EH (cell line): ENCODE measurements around the gene XPNPEP2.

Source experiments
- DNase-seq: peaks from one replicate; pipeline ENCODE4 v3.0.0-alpha.2; 2015; ENCODE audit warnings: low read depth

The XPNPEP2 gene

DNA sequence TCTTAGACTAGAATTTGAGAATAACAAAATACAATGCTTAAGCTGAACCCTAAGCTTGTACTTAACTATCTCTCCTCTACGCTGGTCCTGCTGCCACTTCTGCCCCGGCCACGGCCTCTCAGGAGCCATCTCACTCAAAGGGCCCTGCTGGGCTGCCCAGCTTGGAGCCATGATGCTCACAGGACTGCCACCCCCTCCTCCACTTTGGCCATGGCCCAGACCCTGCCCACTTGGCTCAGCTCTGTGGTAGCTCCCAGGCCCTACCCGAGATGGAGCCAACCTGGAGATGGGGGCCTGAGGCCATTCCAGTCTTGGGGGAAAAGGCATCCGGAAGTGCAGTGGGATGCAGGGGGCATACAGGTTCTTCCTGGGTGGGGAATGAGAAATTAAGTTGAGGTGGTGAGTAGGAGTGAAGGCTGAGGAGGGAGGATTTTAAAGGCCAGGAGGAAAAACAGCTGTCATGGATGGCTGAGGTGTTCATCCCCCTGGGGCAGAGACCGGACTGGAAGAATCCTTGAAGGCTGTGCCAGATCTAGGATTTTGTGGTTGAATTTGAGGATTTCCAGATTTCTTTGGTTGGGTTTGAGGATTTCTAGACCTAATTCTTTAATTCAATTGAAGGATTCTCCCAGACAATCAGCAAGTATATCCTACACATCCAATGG is 41.8 kb downstream of the XPNPEP2 start:
- no peak for DNase-seq

GRCh38 chrX:129781134-129781672 is 42.4 kb downstream of the XPNPEP2 start:
- no peak for DNase-seq

- no peak for DNase-seq
Measured at GRCh38 chrX:129781680-129782495, 43.1 kb downstream of the XPNPEP2 start.

DNA sequence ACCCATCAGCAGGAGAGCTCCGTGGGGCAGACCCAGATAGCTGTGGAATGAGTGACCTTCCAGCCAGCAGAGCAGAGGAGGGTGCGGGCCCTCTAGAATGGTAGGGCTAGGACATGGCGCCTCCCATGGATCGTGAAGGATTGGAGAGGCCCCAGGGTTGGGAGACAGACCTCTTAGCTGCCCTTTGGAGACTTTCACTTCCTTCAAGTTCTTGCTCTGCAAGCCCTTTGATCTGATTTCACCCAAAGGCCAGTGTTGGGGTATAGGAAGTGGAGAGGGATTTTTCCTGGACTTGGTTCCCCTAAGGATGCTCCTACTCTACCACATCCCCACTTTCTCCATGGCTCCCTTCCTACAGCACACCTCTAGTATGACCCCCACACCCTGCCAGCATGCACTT is 43.9 kb downstream of the XPNPEP2 start:
- no peak for DNase-seq

DNA sequence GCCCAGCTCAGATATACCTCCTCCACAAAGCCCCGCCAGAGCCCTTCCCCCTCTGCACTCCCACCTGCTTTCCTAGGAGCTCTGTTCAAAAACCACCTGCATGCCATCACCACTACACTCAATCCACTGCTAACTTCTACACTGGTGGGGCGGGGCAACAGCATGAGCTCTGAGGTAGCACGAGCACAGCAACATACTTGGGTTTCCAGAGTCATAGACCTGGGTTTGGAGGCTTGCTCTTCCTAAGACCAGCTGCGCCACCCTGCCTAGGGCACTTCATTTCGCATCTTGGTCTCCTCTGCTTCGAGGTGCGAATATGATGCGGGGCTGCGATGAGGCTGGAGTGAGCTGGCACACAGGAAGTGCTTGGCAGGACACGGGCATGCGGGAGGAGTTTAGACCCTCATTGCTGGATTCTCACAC is 44.5 kb downstream of the XPNPEP2 start:
- DNase-seq, result no peak

DNA sequence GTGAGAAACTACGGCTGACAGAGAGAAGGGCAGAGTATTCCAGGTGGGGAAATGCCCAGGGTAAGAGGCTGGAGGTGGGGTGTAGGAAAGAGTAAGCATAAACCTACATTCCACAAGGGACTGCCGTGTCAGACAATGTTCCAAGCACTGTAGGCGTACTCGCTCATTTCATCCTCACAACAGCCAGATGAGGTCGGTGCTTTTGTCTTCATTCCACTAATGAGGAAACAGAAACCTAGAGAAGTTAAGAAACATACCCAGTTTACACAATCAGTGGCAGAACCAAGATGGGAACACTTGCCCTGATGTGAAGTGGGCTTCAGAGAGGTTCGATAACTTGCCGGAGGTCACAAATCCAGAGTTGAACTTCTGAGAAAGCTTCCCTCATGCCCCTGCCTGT is 45.6 kb downstream of the XPNPEP2 start:
- no peak for DNase-seq

GRCh38 chrX:129785160-129785947 is 46.6 kb downstream of the XPNPEP2 start:
- no peak for DNase-seq

DNA sequence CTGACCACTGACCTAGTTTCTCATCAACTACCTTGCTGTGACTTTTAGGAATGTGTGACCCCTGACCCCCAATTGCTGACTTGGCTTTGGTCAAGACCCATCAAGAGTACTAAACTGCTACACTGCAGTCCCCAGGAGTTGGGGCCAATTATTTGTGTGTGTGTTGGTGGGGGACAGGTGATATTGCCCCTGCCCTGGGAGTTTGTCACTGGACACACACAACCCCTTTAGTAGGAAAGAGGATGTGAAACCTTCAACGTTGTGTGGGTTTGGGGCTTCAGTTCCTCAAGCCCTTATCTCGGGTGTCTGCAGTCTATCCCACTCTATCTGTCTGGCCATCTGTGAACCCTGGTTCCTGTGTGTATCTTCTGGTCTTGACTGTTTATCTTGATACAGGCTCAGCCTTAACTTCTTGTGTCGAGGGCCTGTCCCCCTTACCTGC is 47.5 kb downstream of the XPNPEP2 start:
- DNase-seq, result no peak

- DNase-seq, result no peak
Measured at GRCh38 chrX:129787336-129788055, 48.7 kb downstream of the XPNPEP2 start.

- no peak for DNase-seq
Measured at GRCh38 chrX:129788527-129788926, 49.7 kb downstream of the XPNPEP2 start.

DNA sequence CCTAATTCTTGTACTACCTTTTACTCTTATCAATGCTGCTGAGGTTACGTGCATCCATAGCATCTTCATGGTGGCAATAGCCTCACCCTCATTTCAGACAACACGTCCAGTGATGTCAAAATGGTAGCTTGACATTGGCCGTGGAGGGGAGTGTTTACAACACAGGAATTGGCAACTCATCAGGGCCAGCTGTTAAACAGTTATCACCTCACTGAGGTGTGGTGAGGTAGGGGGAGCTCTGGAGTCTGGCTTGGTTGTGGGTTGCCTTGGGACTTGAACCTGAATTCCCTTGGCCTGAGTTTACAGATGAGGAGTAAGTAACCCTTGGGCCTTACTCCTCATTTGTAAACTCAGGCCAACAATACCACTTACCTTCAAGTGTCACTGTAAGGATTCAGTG is 51.4 kb downstream of the XPNPEP2 start:
- no peak for DNase-seq

DNA sequence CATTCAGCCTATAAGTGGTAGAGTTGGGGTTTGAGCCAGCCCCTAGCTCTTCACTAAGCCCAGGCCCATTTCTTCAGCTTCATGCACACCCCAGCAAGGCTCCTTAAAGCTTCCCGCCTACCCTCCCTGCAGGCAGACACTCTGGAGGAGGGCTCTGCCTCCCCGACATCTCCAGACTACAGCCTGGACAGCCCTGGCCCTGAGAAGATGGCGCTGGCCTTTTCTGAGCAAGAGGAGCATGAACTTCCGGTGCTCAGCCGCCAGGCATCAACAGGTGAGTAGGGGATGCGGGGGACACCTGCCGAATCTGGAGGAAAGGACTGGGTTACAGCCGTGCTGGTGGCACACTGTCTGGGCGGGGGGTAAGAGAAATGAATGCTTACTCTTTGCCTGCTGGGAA is 52.0 kb downstream of the XPNPEP2 start:
- no peak for DNase-seq

GRCh38 chrX:129791336-129791735 is 52.6 kb downstream of the XPNPEP2 start:
- DNase-seq, result no peak

DNA sequence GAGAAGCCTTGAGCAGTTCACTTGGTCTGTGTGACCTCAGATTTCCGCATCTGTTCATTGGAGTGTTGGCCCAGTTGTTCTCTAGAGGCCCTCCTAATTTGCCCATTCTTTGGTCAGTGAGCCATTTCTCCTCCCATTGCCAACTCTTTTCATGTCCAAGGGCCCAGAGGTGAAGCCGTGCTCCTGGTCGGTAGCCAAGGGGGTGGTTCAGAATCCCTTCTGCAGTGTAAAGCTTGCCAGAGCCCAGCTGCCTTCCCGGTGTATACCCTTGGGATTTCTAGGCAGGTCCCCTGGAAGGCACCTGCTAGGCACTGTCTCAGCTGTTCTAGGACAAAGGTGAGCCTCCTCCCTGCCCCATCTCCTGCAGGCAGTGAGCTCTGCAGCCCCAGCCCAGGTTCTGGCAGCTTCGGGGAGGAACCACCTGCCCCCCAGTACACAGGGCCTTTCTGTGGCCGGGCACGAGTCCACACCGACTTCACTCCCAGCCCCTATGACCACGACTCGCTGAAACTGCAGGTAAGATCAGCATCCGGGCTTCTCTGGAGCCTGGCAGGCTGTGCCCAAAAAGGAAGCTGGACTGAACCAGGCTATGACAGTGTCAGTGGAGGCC is 53.3 kb downstream of the XPNPEP2 start:
- DNase-seq, result no peak

DNA sequence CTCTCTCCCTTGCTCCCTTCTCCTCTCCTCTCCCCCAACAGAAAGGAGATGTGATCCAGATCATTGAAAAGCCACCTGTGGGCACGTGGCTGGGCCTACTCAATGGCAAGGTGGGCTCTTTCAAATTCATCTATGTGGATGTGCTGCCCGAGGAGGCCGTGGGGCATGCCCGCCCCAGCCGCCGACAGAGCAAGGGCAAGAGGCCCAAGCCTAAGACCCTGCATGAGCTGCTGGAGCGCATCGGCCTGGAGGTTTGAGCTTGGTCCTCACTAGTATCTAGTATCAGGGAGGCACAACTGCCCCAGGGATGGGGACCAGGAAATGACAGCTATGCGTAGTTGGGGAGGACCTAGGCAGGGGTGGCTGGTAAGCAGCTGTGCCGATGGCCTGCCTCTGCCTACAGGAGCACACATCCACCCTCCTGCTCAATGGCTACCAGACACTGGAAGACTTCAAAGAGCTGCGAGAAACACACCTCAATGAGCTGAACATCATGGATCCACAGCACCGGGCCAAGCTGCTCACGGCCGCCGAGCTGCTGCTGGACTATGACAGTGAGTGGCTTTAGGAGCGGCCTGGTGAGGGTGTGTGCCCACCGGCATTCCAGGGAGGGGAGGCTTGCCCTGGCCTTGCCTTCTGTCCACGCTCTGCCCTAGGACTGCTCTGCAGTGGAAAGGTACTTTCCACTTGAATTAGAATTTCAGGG is 54.0 kb downstream of the XPNPEP2 start:
- no peak for DNase-seq

GRCh38 chrX:129793604-129794191 is 54.9 kb downstream of the XPNPEP2 start:
- no peak for DNase-seq

- DNase-seq, result no peak
Measured at GRCh38 chrX:129795584-129795983, 56.8 kb downstream of the XPNPEP2 start.

GRCh38 chrX:129797251-129797906 is 58.6 kb downstream of the XPNPEP2 start:
- DNase-seq, result no peak

DNA sequence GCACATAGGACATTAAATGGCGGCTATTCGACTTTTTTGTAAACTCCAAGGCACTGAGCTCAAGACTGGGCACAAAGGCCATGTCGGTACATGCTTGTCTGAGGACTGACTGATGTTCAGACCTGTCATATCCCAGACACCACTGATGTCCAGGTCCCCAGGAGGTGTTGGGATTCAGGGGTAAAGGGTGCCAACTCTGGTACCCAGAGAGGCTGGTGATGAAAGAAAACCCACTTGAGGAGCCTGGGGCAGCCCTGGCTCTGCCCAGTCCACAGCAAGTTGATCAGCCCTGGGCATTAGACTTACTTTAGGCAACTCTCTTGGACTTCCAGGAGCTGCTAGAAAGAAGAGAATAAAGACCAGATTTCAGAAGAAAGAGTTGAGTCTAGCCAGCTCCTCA is 59.7 kb downstream of the XPNPEP2 start:
- DNase-seq, result no peak

GRCh38 chrX:129798888-129799287 is 60.1 kb downstream of the XPNPEP2 start:
- no peak for DNase-seq
